GM08714 (cell line): ENCODE data around the gene PRDX4.

ENCODE experiments used
- H3K4me3 ChIP-seq: fragments of 200-500 bp; sonication (Bioruptor generic); 2 replicates; pipeline ENCODE4 v1.5.1; 2014; ENCODE audit warnings: mild to moderate bottlenecking, low read length, inconsistent platforms
- ZNF274 ChIP-seq: IDR thresholded peaks from 2 replicates; pipeline ENCODE4 v1.6.1; 2012; ENCODE audit warnings: mild to moderate bottlenecking, low read depth, low read length

The PRDX4 gene

DNA sequence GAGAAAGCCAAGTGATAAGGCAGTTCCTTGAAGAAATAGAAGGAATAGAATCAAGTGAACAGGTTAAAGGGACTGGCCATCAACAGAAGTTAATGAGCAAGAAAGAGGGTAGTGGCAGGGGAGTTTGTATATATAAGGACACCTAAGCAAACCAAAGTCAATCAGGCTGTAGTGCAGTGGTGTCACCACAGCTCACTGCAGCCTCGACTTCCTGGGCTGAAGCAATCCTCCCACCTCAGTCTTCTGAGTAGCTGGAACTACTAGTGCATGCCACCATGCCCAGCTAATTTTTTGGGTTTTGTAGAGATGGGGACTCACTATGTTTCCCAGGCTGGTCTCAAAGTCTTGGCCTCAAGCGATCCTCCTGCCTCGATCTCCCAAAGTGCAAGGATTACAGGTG, 59.9 kb downstream of the PRDX4 start:
- H3K4me3 ChIP-seq = no peak overlapping the region
- TF ChIP-seq ZNF274 = no peak

GRCh38 chrX:23729214-23729613, 61.9 kb downstream of the PRDX4 start:
- TF ChIP-seq ZNF274 = no peak
- H3K4me3 ChIP-seq = no peak overlapping the region

GRCh38 chrX:23731951-23732350, 64.7 kb downstream of the PRDX4 start:
- no peak overlapping the region for H3K4me3 ChIP-seq
- no peak for TF ChIP-seq ZNF274

- no peak overlapping the region for H3K4me3 ChIP-seq
- TF ChIP-seq ZNF274 = no peak
These were observed 65.4 kb downstream of the PRDX4 start for GRCh38 chrX:23732704-23733103.
